KMS-11 (cell line): ENCODE results near the gene NCR2.

Experiments used
- H2AFZ ChIP-seq: fragments of 200-600 bp; sonication (generic); 2 replicates; pipeline ENCODE4 v1.6.1; 2016; ENCODE audit warnings: antibody characterized with exemption, mixed run types, low read depth
- H3K27ac ChIP-seq: fragments of 200-600 bp; sonication (generic); 2 replicates; pipeline ENCODE4 v1.6.1; 2016; ENCODE audit warnings: mild to moderate bottlenecking, mixed run types
- H3K27me3 ChIP-seq: fragments of 200-600 bp; sonication (generic); 2 replicates; pipeline ENCODE4 v1.6.1; 2017; ENCODE audit warnings: mild to moderate bottlenecking, low read depth, mixed run types, moderate library complexity; ENCODE audit not compliant: insufficient read depth
- H3K36me3 ChIP-seq: fragments of 200-600 bp; sonication (generic); 2 replicates; pipeline ENCODE4 v1.6.1; 2017; ENCODE audit warnings: mild to moderate bottlenecking, mixed run types; ENCODE audit not compliant: insufficient read depth
- H3K4me1 ChIP-seq: fragments of 200-600 bp; sonication (generic); 2 replicates; pipeline ENCODE4 v1.6.1; 2016; ENCODE audit warnings: mild to moderate bottlenecking, low read depth, mixed run types; ENCODE audit not compliant: poor library complexity, severe bottlenecking
- H3K4me2 ChIP-seq: fragments of 200-600 bp; sonication (generic); 2 replicates; pipeline ENCODE4 v1.7.0; 2016; ENCODE audit warnings: mild to moderate bottlenecking, mixed run types
- H3K4me3 ChIP-seq: fragments of 200-600 bp; sonication (generic); IDR thresholded peaks from 2 replicates; pipeline ENCODE4 v1.6.1; 2017; ENCODE audit warnings: low read depth, low read length, mixed read lengths; ENCODE audit not compliant: insufficient read depth
- H3K79me2 ChIP-seq: fragments of 200-600 bp; sonication (generic); 2 replicates; pipeline ENCODE4 v1.6.1; 2016; ENCODE audit warnings: low read depth, mixed run types; ENCODE audit not compliant: insufficient read depth
- H3K9ac ChIP-seq: fragments of 200-600 bp; sonication (generic); 2 replicates; pipeline ENCODE4 v1.6.1; 2016; ENCODE audit warnings: mild to moderate bottlenecking, mixed run types
- H4K20me1 ChIP-seq: fragments of 200-600 bp; sonication (generic); 2 replicates; pipeline ENCODE4 v1.6.1; 2016; ENCODE audit warnings: mild to moderate bottlenecking, mixed run types; ENCODE audit not compliant: insufficient read depth
- CTCF ChIP-seq: fragments of 200-600 bp; sonication (generic); conservative IDR thresholded peaks from 2 replicates; pipeline ENCODE4 v1.6.1; 2017; ENCODE audit warnings: low read depth, mild to moderate bottlenecking, antibody characterized with exemption, low read length, moderate library complexity, mixed read lengths

Gene NCR2

GRCh38 chr6:41386594-41386993, 51.2 kb downstream of the NCR2 start:
- H3K9ac ChIP-seq = no peak overlapping the region
- H3K27me3 ChIP-seq = no peaks in the 10 kb centered on the region
- H3K27ac ChIP-seq = no peak overlapping the region
- no peaks in the 10 kb centered on the region for H4K20me1 ChIP-seq
- no peaks in the 10 kb centered on the region for H3K36me3 ChIP-seq
- no peak overlapping the region for H3K4me2 ChIP-seq
- TF ChIP-seq CTCF = no peak
- no peak overlapping the region for H2AFZ ChIP-seq
- no peaks in the 10 kb centered on the region for H3K79me2 ChIP-seq
- no peaks in the 10 kb centered on the region for H3K4me1 ChIP-seq
- H3K4me3 ChIP-seq = no peak overlapping the region

GRCh38 chr6:41392246-41392645, 56.8 kb downstream of the NCR2 start:
- Histone ChIP-seq H2AFZ (no peak overlapping the region), H3K27me3 (no peaks in the 10 kb centered on the region), H3K79me2 (no peaks in the 10 kb centered on the region), H3K4me2 (no peak overlapping the region), H3K4me1 (no peaks in the 10 kb centered on the region), H4K20me1 (no peaks in the 10 kb centered on the region), H3K27ac (no peak overlapping the region), H3K36me3 (no peaks in the 10 kb centered on the region), H3K4me3 (no peak overlapping the region), H3K9ac (no peak overlapping the region)
- TF ChIP-seq CTCF = no peak

GRCh38 chr6:41396335-41396734, 60.9 kb downstream of the NCR2 start:
- H3K4me1 ChIP-seq = no peaks in the 10 kb centered on the region
- H4K20me1 ChIP-seq = no peaks in the 10 kb centered on the region
- H2AFZ ChIP-seq = no peak overlapping the region
- H3K27ac ChIP-seq = no peak overlapping the region
- H3K4me3 ChIP-seq = no peak overlapping the region
- H3K4me2 ChIP-seq = no peak overlapping the region
- H3K36me3 ChIP-seq = no peaks in the 10 kb centered on the region
- no peak overlapping the region for H3K9ac ChIP-seq
- no peaks in the 10 kb centered on the region for H3K27me3 ChIP-seq
- H3K79me2 ChIP-seq = no peaks in the 10 kb centered on the region
- no peak for TF ChIP-seq CTCF

- no peaks in the 10 kb centered on the region for H3K27me3 ChIP-seq
- no peak overlapping the region for H3K27ac ChIP-seq
- no peak overlapping the region for H3K9ac ChIP-seq
- no peaks in the 10 kb centered on the region for H3K36me3 ChIP-seq
- H3K4me2 ChIP-seq = no peak overlapping the region
- no peaks in the 10 kb centered on the region for H3K79me2 ChIP-seq
- H3K4me3 ChIP-seq = no peak overlapping the region
- no peak overlapping the region for H2AFZ ChIP-seq
- no peaks in the 10 kb centered on the region for H3K4me1 ChIP-seq
- no peak for TF ChIP-seq CTCF
- H4K20me1 ChIP-seq = no peaks in the 10 kb centered on the region
These were observed 64.0 kb downstream of the NCR2 start for GRCh38 chr6:41399424-41399823.
